ENCODE results near the gene ANAPC16.
"Not testable (repeated sequence)": the region's sequence is repeated elsewhere in the genome, so short reads cannot be mapped to it uniquely, and the experiment has no call there.

The ANAPC16 gene

DNA sequence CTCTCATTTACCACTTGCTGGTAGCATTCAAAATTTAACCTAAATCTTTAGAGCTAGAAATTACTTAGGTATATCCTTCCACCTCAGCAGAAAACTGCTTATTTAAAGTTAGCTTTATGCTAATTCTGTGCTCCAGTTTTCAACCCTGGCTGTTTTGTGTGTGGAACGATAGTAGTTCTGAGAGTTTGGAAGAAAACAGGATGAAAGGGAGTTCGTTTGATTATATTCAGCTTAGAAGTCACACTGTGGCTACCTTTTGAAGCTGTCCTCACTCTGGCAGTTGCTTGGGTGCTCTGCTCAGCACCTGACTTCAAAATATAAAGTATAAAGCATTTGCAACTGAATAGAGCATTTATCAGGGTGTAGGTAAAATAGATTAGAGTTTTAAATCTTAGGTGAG lies 2.9 kb downstream of the ANAPC16 start:
- Histone ChIP-seq H3K27me3 (ENCODE audit: insufficient read depth, low read depth, severe bottlenecking) (no peaks in the 10 kb centered on the region), H3K27ac (no peak overlapping the region), H3K9me3 (ENCODE audit: severe bottlenecking) (no peaks in the 10 kb centered on the region), H3K4me3 (ENCODE audit: low read depth, low read length) (no peak overlapping the region), H3K36me3 (peaks cover 17% of the 10 kb centered on the region)
- DNase-seq = no peak
- no peak for TF ChIP-seq CTCF (IDR thresholded peaks at IDR 0.05; ENCODE audit: low read depth, low read length)

GRCh38 chr10:72219235-72219814 lies 3.5 kb downstream of the ANAPC16 start:
- Histone ChIP-seq H3K27me3 (ENCODE audit: insufficient read depth, low read depth, severe bottlenecking) (no peaks in the 10 kb centered on the region), H3K4me3 (ENCODE audit: low read depth, low read length) (no peak overlapping the region), H3K27ac (no peak overlapping the region), H3K9me3 (ENCODE audit: severe bottlenecking) (no peaks in the 10 kb centered on the region), H3K36me3 (peaks cover 21% of the 10 kb centered on the region)
- no peak for TF ChIP-seq CTCF (IDR thresholded peaks at IDR 0.05; ENCODE audit: low read depth, low read length)
- no peak for DNase-seq

DNA sequence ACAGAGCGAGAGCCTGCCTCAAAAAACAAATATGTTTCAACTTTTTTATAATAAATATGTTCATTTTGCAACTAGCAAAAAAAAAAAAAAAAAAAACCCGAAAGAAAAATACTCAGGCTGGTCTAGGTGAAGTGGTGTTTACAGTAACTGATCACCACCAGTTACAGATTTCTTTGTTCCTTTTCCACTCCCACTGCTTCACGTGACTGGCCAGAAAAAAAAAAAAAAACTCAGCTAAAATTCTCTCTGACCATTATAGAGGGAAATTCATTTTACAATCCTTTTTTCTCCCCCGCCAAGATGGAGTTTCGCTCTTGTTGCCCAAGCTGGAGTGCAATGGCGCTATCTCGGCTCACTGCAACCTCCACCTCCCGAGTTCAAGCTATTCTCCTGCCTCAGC lies 4.8 kb downstream of the ANAPC16 start:
- no peaks in the 10 kb centered on the region for H3K27me3 ChIP-seq (ENCODE audit: insufficient read depth, low read depth, severe bottlenecking)

GRCh38 chr10:72221278-72221677 lies 5.5 kb downstream of the ANAPC16 start:
- no peak for TF ChIP-seq CTCF (IDR thresholded peaks at IDR 0.05; ENCODE audit: low read depth, low read length)
- H3K9me3 ChIP-seq (ENCODE audit: severe bottlenecking) = no peaks in the 10 kb centered on the region
- H3K27ac ChIP-seq = no peak overlapping the region
- no peaks in the 10 kb centered on the region for H3K27me3 ChIP-seq (ENCODE audit: insufficient read depth, low read depth, severe bottlenecking)
- DNase-seq = no peak
- peaks cover 18% of the 10 kb centered on the region for H3K36me3 ChIP-seq
- H3K4me3 ChIP-seq (ENCODE audit: low read depth, low read length) = no peak overlapping the region

More for the DNA sequence above, 4.8 kb downstream of the ANAPC16 start:
- no peak for TF ChIP-seq CTCF (IDR thresholded peaks at IDR 0.05; ENCODE audit: low read depth, low read length)
- H3K36me3 ChIP-seq = peaks cover 21% of the 10 kb centered on the region
- no peak overlapping the region for H3K4me3 ChIP-seq (ENCODE audit: low read depth, low read length)
- DNase-seq = no peak
- no peak overlapping the region for H3K27ac ChIP-seq
- H3K9me3 ChIP-seq (ENCODE audit: severe bottlenecking) = no peaks in the 10 kb centered on the region

GRCh38 chr10:72223743-72224101 lies 7.9 kb downstream of the ANAPC16 start:
- Histone ChIP-seq H3K27ac (no peak overlapping the region), H3K9me3 (ENCODE audit: severe bottlenecking) (no peaks in the 10 kb centered on the region), H3K36me3 (peaks cover 15% of the 10 kb centered on the region), H3K4me3 (ENCODE audit: low read depth, low read length) (no peak overlapping the region), H3K27me3 (ENCODE audit: insufficient read depth, low read depth, severe bottlenecking) (no peaks in the 10 kb centered on the region)
- no peak for DNase-seq
- no peak for TF ChIP-seq CTCF (IDR thresholded peaks at IDR 0.05; ENCODE audit: low read depth, low read length)

GRCh38 chr10:72224191-72224590 lies 8.4 kb downstream of the ANAPC16 start:
- DNase-seq; H3K27ac ChIP-seq; H3K9me3 ChIP-seq (ENCODE audit: severe bottlenecking); H3K27me3 ChIP-seq (ENCODE audit: insufficient read depth, low read depth, severe bottlenecking); H3K4me3 ChIP-seq (ENCODE audit: low read depth, low read length): not testable (repeated sequence)
- peaks cover 15% of the 10 kb centered on the region for H3K36me3 ChIP-seq

Data from WERI-Rb-1 (cell line).